Immature natural killer cell (primary cell): ENCODE results near the gene ACSF3. TPM values are rescaled to one million over a fixed set of nuclear protein-coding genes. Genes with fewer than 3 reads are reported as not detected.
A peak's percentile ranks its signal among the peaks of the same experiment; 100 is the strongest.

Source experiments
- DNase-seq, 3 donors: peaks; one replicate each; pipeline ENCODE4 v3.0.0; 2022; ENCODE audit warnings: mixed read lengths in 1 of 3
- H3K27ac Mint-ChIP-seq, 6 donors: one replicate each; pipeline ENCODE4 v1.8.0; 2020; ENCODE audit warnings: mixed read lengths in 6 of 6, mild to moderate bottlenecking in 5 of 6, inconsistent platforms in 4 of 6, moderate library complexity in 3 of 6
- H3K27me3 Mint-ChIP-seq, 3 donors: one replicate each; pipeline ENCODE4 v1.8.0; 2020 to 2021; ENCODE audit warnings: low read depth in 3 of 3, mild to moderate bottlenecking in 3 of 3, mixed read lengths in 3 of 3, moderate library complexity in 3 of 3, inconsistent platforms in 1 of 3
- H3K36me3 Mint-ChIP-seq, 3 donors: one replicate each; pipeline ENCODE4 v1.8.0; 2020; ENCODE audit warnings: mixed read lengths in 3 of 3, inconsistent platforms in 2 of 3, mild to moderate bottlenecking in 2 of 3
- H3K4me1 Mint-ChIP-seq, 2 donors: one replicate each; pipeline ENCODE4 v1.8.0; 2020; ENCODE audit warnings: inconsistent platforms in 2 of 2, mild to moderate bottlenecking in 2 of 2, mixed read lengths in 2 of 2, moderate library complexity in 1 of 2
- H3K4me3 Mint-ChIP-seq, 5 donors: one replicate each; pipeline ENCODE4 v1.8.0; 2020; ENCODE audit warnings: mild to moderate bottlenecking in 5 of 5, mixed read lengths in 5 of 5, inconsistent platforms in 3 of 5, moderate library complexity in 3 of 5
- H3K9me3 Mint-ChIP-seq, 6 donors: one replicate each; pipeline ENCODE4 v1.8.0; 2020; ENCODE audit warnings: mild to moderate bottlenecking in 6 of 6, mixed read lengths in 6 of 6, inconsistent platforms in 4 of 6, moderate library complexity in 3 of 6
- polyA plus RNA-seq, 3 donors: library from polyadenylated mRNA; unstranded; fragments of 300-500 nt; fragmentation: Illumina TruSeq; gene quantifications; one replicate each; pipeline ENCODE4 v1.2.3, GENCODE V29; 2021

Gene ACSF3
- polyA plus RNA-seq, 3 donors from 2014 or later = 22.7 to 27.7 (median 24.1) TPM

DNA sequence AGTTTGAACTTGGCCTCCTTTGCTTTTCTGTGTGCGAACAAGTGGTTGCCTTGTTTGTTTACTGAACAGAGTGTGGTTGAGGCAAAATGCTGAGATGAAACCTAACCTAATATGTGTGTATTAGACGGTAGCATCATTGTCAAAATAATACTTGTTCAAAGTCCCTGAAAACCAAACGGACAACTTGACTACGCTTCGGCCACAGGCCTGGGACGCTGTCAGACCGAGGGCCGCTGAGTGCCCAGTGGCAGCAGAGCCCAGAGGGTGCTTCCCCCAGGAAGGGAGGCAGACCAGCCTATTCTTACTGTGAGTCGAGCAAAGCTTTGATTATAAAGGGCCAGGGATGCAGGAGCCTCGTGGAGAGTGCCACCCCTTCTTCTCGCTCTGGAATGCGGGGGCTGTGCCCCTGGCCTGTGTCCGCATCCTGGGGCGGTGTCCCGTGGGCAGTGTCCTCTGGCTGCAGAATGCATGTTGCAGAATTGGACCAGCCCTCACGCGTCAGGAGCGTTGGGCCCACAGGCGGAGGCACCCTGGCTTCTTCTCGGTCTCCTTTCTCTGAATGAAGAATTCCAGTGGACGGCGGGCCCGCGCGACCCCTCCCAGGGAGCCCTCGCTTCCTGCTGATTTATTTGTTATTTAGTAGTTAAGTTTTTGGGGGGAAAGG is 5.2 kb downstream of the ACSF3 start:
- Mint-ChIP-seq H3K9me3 (no peaks in the 10 kb centered on the region), H3K27me3 (peaks cover 8 to 37% (median 19%) of the 10 kb centered on the region in 3 donors), H3K27ac (peak overlapping the region; percentile 96 to 98 (median 97)), H3K4me1 (peaks cover 64 to 77% of the 10 kb centered on the region in 2 donors), H3K36me3 (peaks cover 4 to 10% (median 4%) of the 10 kb centered on the region in 3 donors), H3K4me3 (peak overlapping the region; percentile 65 to 98 (median 78))
- DNase-seq = no peak

DNA sequence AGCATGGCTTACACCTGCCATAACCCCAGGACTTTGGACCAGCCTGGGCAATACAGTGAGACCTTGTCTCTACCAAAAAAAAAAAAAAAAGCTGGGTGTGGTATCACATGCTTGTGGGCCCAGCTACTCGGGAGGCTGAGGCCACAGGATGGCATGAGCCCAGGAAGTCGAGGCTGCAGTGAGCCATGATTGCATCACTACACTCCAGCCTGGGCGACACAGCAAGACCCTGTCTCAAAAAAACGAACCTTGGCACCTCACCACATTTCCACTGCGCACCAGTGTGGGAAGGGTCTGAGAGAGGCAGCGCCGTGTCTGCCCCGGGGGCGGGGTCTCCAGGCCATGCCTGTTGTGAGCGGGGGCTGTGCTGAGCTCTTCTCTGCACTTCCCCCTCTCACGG is 6.3 kb downstream of the ACSF3 start:
- H3K36me3 Mint-ChIP-seq = peaks cover 4 to 13% (median 4%) of the 10 kb centered on the region in 3 donors
- peak overlapping the region; percentile 65 to 76 (median 69) for H3K4me3 Mint-ChIP-seq
- peak overlapping the region; percentile 94 to 98 (median 96) for H3K27ac Mint-ChIP-seq
- H3K4me1 Mint-ChIP-seq = peaks cover 56 to 68% of the 10 kb centered on the region in 2 donors
- peak; percentile 80 to 89 (median 86) for DNase-seq
- no peaks in the 10 kb centered on the region for H3K9me3 Mint-ChIP-seq
- H3K27me3 Mint-ChIP-seq = peaks cover 7 to 37% (median 20%) of the 10 kb centered on the region in 3 donors

DNA sequence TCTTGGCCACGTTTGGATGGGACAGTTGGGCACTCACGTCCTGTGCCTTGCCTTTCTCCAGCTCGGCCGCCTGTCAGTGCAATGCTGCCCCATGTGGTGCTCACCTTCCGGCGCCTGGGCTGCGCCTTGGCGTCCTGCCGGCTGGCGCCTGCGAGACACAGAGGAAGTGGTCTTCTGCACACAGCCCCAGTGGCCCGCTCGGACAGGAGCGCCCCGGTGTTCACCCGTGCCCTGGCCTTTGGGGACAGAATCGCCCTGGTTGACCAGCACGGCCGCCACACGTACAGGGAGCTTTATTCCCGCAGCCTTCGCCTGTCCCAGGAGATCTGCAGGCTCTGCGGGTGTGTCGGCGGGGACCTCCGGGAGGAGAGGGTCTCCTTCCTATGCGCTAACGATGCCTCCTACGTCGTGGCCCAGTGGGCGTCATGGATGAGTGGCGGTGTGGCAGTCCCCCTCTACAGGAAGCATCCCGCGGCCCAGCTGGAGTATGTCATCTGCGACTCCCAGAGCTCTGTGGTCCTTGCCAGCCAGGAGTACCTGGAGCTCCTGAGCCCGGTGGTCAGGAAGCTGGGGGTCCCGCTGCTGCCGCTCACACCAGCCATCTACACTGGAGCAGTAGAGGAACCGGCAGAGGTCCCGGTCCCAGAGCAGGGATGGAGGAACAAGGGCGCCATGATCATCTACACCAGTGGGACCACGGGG is 7.1 kb downstream of the ACSF3 start:
- H3K27ac Mint-ChIP-seq = peak overlapping the region; percentile 94 to 98 (median 96)
- H3K36me3 Mint-ChIP-seq = peaks cover 4 to 16% (median 4%) of the 10 kb centered on the region in 3 donors
- H3K4me1 Mint-ChIP-seq = peaks cover 50 to 59% of the 10 kb centered on the region in 2 donors
- peak; percentile 49 to 58 (median 57) for DNase-seq
- H3K9me3 Mint-ChIP-seq = no peaks in the 10 kb centered on the region
- peak overlapping the region; percentile 65 to 76 (median 69) for H3K4me3 Mint-ChIP-seq
- H3K27me3 Mint-ChIP-seq = peaks cover 8 to 37% (median 20%) of the 10 kb centered on the region in 3 donors

DNA sequence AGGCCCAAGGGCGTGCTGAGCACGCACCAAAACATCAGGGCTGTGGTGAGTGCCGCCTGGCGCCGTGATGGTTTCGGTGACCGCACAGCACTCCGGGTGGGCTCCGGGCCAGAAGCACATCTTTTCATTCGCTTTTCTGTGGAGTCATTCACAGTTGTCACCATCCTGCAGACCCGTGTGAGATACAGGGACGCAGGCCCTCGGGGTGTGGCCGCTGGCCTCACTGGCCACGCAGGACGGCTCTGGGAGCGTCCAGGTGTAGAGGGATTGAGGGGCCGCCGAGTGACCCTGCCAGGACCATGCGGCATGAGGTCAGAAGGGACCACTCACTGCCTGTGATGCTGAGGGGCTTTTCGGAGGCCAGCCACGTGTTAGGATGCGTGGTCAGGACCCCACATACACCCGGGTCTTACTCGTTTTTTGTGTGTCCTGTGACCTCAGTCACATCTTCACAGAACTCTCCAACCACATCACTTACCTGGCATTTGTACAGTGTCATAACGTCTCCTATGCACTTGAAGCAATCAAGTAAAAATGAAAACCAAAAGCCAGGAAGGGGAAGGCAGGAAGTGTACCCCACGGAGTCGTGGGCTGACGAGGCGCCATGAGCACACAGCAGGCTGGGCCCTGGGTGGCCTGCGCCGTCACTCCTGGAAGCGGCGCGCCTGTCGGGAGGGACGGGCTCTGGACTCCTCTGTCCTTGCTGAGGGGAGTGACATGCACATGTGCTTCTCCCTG is 7.8 kb downstream of the ACSF3 start:
- H3K27ac Mint-ChIP-seq = peak overlapping the region; percentile 57 to 95 (median 67)
- H3K9me3 Mint-ChIP-seq = no peaks in the 10 kb centered on the region
- peaks cover 4 to 17% (median 4%) of the 10 kb centered on the region in 3 donors for H3K36me3 Mint-ChIP-seq
- H3K4me1 Mint-ChIP-seq = peaks cover 43 to 52% of the 10 kb centered on the region in 2 donors
- peak overlapping the region in 1 of 5 donors; percentile 14 for H3K4me3 Mint-ChIP-seq
- no peak for DNase-seq
- H3K27me3 Mint-ChIP-seq = peaks cover 8 to 37% (median 20%) of the 10 kb centered on the region in 3 donors

DNA sequence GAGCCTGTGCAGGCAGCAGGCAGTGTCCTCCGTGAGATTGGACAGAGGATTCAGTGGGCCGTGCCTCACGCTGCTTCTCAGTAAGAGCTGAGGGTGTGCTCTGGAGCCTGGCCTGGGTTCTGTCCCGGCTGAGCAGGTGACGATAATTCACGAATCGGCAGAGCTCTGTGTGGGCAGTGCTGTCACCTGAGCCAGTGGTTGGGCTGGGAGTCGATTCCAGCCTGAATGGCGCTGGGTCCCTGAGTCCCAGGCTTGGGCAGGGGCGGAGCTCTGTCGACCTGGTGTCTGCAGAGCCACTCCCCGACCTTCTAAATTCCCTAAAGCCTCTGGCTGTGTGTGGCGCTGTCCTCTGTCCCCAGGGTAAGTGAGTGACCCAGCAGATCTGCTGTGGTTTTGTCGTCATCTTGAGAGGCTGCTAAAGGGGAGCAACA is 8.4 kb downstream of the ACSF3 start:
- peaks cover 8 to 32% (median 20%) of the 10 kb centered on the region in 3 donors for H3K27me3 Mint-ChIP-seq
- no peak overlapping the region for H3K4me3 Mint-ChIP-seq
- H3K27ac Mint-ChIP-seq = peak overlapping the region; percentile 46 to 95 (median 62)
- no peak for DNase-seq
- peaks cover 37 to 46% of the 10 kb centered on the region in 2 donors for H3K4me1 Mint-ChIP-seq
- peaks cover 4 to 20% (median 4%) of the 10 kb centered on the region in 3 donors for H3K36me3 Mint-ChIP-seq
- H3K9me3 Mint-ChIP-seq = no peaks in the 10 kb centered on the region

DNA sequence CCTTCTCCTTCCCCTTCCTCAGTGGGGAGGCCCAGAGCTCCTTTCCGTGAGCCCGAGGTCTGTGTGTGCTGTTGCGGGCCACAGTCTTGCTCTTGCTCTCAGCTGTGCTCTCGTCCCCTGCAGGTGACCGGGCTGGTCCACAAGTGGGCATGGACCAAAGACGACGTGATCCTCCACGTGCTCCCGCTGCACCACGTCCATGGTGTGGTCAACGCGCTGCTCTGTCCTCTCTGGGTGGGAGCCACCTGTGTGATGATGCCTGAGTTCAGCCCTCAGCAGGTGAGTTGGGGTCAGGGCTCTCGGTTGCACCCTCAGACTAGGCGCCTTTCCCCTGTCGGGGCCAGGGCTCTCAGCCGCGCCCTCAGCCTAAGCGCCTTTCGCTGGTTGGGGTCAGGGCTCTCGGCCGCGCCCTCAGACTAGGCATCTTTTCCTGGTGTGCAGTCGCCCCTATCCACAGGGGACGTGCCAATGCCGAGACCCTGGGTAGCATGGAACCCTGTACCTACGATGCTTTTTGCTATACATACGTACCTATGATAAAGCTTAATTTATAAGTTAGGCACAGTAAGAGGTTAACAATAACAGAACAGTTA is 8.9 kb downstream of the ACSF3 start:
- Mint-ChIP-seq H3K36me3 (peaks cover 4 to 24% (median 8%) of the 10 kb centered on the region in 3 donors), H3K4me1 (peaks cover 33 to 41% of the 10 kb centered on the region in 2 donors), H3K9me3 (no peaks in the 10 kb centered on the region), H3K27ac (peak overlapping the region in 3 of 6 donors; percentile 57 to 64 (median 64)), H3K4me3 (peak overlapping the region in 1 of 5 donors; percentile 18), H3K27me3 (peaks cover 8 to 29% (median 24%) of the 10 kb centered on the region in 3 donors)
- DNase-seq = no peak

DNA sequence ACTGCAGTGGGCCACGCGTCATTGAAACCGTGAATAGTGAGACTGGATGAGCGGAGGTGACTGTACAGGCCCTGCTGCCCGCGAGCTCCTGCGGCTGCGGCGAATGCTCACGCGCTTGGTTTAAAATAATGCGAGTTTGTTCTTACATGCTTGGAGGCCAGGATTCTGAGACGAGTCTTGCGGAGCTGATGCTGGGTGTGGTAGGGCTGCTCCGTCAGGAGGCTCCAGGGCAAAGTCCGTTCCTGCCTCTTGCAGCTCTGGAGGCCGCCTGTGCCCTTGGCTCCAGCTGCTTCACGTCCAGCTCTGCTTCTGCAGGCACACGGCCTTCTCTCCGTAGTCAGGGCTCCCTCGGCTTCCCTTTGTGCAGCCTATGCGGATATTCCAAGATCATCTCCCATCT is 9.5 kb downstream of the ACSF3 start:
- no peak for DNase-seq
- peaks cover 5 to 28% (median 12%) of the 10 kb centered on the region in 3 donors for H3K36me3 Mint-ChIP-seq

DNA sequence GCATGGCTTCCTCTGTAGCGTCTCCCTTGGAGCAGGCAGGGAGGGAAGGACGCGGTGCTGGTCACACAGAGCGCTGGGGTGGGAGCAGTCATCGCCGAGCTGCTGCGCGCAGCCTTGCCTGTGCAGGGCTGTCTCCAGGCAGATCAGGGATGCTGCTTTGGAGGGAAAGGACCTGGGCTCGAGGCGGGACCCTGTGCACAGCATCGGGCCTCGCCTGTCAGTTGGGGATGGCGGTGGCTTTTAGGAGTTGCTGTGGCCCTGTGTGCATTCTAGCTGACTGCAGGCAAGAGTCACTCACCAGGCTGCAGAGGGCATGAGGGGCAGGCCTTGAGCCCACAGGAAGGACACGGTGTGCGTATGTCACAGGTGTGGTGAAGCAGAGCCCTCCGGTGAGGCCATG is 10.1 kb downstream of the ACSF3 start:
- no peak for DNase-seq
- no peak overlapping the region for H3K4me3 Mint-ChIP-seq
- H3K36me3 Mint-ChIP-seq = peaks cover 10 to 32% (median 12%) of the 10 kb centered on the region in 3 donors
- H3K9me3 Mint-ChIP-seq = no peaks in the 10 kb centered on the region
- H3K4me1 Mint-ChIP-seq = peaks cover 21 to 29% of the 10 kb centered on the region in 2 donors
- H3K27ac Mint-ChIP-seq = peak overlapping the region in 2 of 6 donors; percentile 21 to 57
- H3K27me3 Mint-ChIP-seq = peaks cover 8 to 17% (median 17%) of the 10 kb centered on the region in 3 donors

More for the DNA sequence above, 9.5 kb downstream of the ACSF3 start:
- Mint-ChIP-seq H3K4me1 (peaks cover 28 to 35% of the 10 kb centered on the region in 2 donors), H3K27me3 (peaks cover 8 to 24% (median 19%) of the 10 kb centered on the region in 3 donors), H3K9me3 (no peaks in the 10 kb centered on the region), H3K4me3 (no peak overlapping the region), H3K27ac (peak overlapping the region in 5 of 6 donors; percentile 21 to 64 (median 57))

DNA sequence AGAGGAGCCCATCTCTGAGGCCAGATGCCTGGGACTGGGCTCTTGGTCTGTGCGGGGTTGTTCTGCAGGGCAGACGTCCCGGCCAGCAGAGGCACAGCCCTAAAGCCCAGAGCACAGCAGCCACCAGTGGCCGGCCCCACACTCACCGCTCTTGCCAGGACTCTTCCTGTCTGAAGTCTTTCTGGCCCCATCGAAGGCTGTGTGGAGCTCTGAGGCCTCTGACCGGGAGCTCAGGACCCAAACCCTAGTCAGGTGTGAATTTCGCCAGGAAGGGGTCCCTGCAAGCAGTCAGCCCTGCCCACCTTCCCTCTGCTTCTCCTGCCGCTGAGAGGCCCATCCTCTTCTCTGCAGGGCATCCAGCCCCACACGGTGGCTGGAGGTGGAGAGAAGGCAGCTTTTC is 10.7 kb downstream of the ACSF3 start:
- no peaks in the 10 kb centered on the region for H3K9me3 Mint-ChIP-seq
- peaks cover 8 to 17% (median 16%) of the 10 kb centered on the region in 3 donors for H3K27me3 Mint-ChIP-seq
- peaks cover 17 to 24% of the 10 kb centered on the region in 2 donors for H3K4me1 Mint-ChIP-seq
- no peak overlapping the region for H3K27ac Mint-ChIP-seq
- no peak for DNase-seq
- H3K4me3 Mint-ChIP-seq = no peak overlapping the region
- peaks cover 10 to 32% (median 12%) of the 10 kb centered on the region in 3 donors for H3K36me3 Mint-ChIP-seq

DNA sequence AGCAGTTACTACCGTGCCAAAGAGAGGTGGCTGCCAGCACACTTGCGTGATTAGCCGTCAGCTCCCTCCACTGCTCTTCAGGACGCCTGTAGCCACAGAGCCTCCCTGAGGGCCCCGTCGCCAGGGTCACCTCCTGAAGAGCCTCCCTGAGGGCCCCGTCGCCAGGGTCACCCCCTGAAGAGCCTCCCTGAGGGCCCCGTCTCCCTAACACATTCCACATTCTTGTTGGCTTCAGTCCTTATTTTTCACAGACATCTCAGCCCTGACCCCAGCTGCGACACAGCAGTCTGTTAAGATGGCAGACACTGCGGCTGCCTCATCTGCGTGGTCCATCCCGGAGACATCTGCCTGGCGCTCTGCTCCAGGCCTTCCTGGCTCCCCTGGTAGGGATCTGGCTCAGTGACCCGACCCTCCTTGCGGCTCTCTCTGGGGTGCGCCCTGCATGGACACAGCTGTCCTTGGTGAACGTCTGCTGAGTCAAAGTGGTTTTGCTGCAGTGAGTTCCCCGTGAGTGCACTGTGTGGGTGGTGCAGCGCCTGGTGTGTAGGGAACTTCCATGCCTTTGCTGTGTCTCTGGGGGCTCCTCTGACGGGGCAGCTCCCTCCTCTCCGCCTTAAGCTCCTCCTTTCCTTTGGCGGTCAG is 11.4 kb downstream of the ACSF3 start:
- Mint-ChIP-seq H3K27me3 (peaks cover 4 to 13% (median 10%) of the 10 kb centered on the region in 3 donors), H3K4me1 (peaks cover 10 to 16% of the 10 kb centered on the region in 2 donors), H3K27ac (peak overlapping the region in 2 of 6 donors; percentile 30 to 57), H3K4me3 (no peak overlapping the region), H3K36me3 (peaks cover 10 to 32% (median 12%) of the 10 kb centered on the region in 3 donors), H3K9me3 (no peaks in the 10 kb centered on the region)
- no peak for DNase-seq

DNA sequence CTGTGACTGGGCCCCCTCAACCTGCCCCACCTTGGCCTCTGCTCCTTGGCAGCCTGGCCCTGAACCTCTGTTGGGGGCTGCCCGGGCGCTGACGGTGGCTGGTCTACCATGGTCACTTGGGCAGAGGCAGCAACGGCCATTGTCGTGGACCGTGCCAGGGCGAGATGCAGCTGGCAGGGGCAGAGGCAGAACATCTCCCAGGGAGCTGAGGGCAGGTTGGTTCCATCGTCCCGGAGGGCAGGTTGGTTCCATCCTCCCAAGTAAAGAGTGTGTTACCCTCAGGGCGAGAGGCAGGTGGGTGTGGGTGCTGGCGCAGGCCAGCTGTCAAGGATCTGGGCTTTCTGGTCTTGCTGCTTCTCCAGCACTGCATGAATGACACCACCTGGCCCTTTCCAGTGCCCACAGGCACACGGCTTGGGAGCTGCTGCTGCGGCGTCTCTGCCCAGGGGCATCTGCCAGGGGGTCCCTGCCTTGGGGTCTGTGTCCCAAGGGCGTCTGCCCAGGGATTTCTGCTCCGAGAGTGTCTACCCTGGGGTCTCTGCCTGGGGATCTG is 12.0 kb downstream of the ACSF3 start:
- no peak for DNase-seq
- Mint-ChIP-seq H3K27ac (peak overlapping the region in 1 of 6 donors; percentile 71), H3K27me3 (peaks cover 1 to 8% (median 4%) of the 10 kb centered on the region in 3 donors), H3K4me1 (peaks cover 4 to 10% of the 10 kb centered on the region in 2 donors), H3K9me3 (no peaks in the 10 kb centered on the region), H3K36me3 (peaks cover 10 to 32% (median 12%) of the 10 kb centered on the region in 3 donors), H3K4me3 (no peak overlapping the region)

DNA sequence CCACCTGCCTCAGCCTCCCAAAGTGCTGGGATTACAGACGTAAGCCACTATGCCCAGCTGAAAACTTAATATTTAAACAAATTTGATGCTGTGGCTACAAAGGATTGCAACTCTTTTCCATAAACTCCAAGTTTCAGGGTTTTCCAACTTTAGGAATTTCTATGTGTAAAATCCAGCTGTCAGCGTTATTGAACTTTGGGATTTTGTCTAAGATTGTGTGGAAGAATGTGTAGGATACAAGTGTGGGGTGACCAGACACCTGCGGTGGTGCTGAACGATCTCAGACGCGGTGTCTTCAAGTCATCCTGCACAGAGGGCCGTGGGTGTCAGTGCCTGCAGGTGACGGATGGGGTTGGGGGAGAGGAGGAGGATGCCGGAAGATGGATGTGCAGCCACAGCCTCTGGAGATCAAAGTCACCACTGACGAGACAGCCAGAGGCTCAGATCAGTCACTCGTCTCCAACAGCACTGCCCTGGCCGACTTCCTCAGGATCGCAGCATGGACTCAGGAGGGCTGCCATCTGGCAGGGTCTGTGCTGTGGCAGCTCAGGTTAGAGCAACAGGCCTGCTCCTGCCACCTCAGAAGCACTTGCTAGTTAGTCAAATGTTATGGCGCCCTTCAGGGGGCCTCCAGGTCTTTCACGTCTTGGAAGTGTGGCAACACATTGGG is 13.0 kb downstream of the ACSF3 start:
- Mint-ChIP-seq H3K27me3 (peaks cover 1 to 8% (median 1%) of the 10 kb centered on the region in 3 donors), H3K4me1 (peaks cover 0 to 2% of the 10 kb centered on the region in 2 donors), H3K9me3 (no peaks in the 10 kb centered on the region), H3K4me3 (peak overlapping the region in 1 of 5 donors; percentile 21), H3K36me3 (peaks cover 7 to 30% (median 12%) of the 10 kb centered on the region in 3 donors), H3K27ac (peak overlapping the region in 1 of 6 donors; percentile 35)
- DNase-seq = no peak
